IMR-90 (cell line): ENCODE results near the gene KIF20A. TPM values are rescaled to one million over a fixed set of nuclear protein-coding genes. Genes with fewer than 3 reads are reported as not detected.
A peak's percentile ranks its signal among the peaks of the same experiment; 100 is the strongest.

Experiments
- ATAC-seq: fragments of 200-7000 bp; cut with Tn5 transposase; 2 replicates; pipeline ENCODE4 v1.9.1; 2020; ENCODE audit warnings: low read depth, mild to moderate bottlenecking, moderate library complexity
- BruUV-seq: library from RNA; stranded (reverse); fragments of 400-500 nt; replicated peaks from 2 replicates; lab custom pipeline; 2021; lab: Mats Ljungman, UMichigan
- CTCF ChIA-PET: fragments of 300-600 bp; formaldehyde crosslinking; extraction: SDS; loops from one replicate; lab custom pipeline; 2021; ENCODE audit warnings: antibody characterized with exemption; lab: Yijun Ruan, JAX
- POLR2A ChIA-PET: fragments of 300-600 bp; sonication (Branson Sonifier 250); formaldehyde crosslinking; loops from one replicate; lab custom pipeline; 2022; ENCODE audit warnings: antibody characterized with exemption; ENCODE audit not compliant: unreplicated experiment; lab: Charles Lee
- DNase-seq: peaks from one replicate; pipeline ENCODE4 v3.0.0; 2013
- H2AFZ ChIP-seq: replicated peaks from 2 replicates; pipeline ENCODE3; 2013; ENCODE audit warnings: low read length, mild to moderate bottlenecking; ENCODE audit not compliant: poor library complexity
- H2AK5ac ChIP-seq: 2 replicates; pipeline ENCODE4 v1.6.1; 2013; ENCODE audit warnings: low read depth, low read length, inconsistent platforms
- H2AK9ac ChIP-seq: replicated peaks from 2 replicates; pipeline ENCODE3; 2013; ENCODE audit warnings: mild to moderate bottlenecking, low read depth, low read length, moderate library complexity; ENCODE audit not compliant: poor library complexity
- H2BK120ac ChIP-seq: 2 replicates; pipeline ENCODE4 v1.6.1; 2013; ENCODE audit warnings: low read depth, low read length, inconsistent platforms
- H2BK15ac ChIP-seq: 3 replicates; pipeline ENCODE4 v1.6.1; 2013; ENCODE audit warnings: low read depth, low read length, inconsistent platforms
- H2BK20ac ChIP-seq: 2 replicates; pipeline ENCODE4 v1.6.1; 2013; ENCODE audit warnings: low read depth, mild to moderate bottlenecking, inconsistent platforms, low read length, moderate library complexity
- H2BK5ac ChIP-seq: 2 replicates; pipeline ENCODE4 v1.6.1; 2013; ENCODE audit warnings: mild to moderate bottlenecking, low read depth, low read length, inconsistent platforms; ENCODE audit not compliant: poor library complexity, severe bottlenecking
- H3K14ac ChIP-seq: replicated peaks from 2 replicates; pipeline ENCODE4 v1.6.1; 2013; ENCODE audit warnings: low read depth, low read length, inconsistent platforms
- H3K18ac ChIP-seq: 2 replicates; pipeline ENCODE4 v1.6.1; 2013; ENCODE audit warnings: low read depth, low read length, control low read depth
- H3K23ac ChIP-seq: 2 replicates; pipeline ENCODE4 v1.6.1; 2013; ENCODE audit warnings: low read depth, low read length, inconsistent platforms
- H3K27ac ChIP-seq: 2 replicates; pipeline ENCODE4 v1.5.1; 2013; ENCODE audit warnings: mild to moderate bottlenecking, control low read depth, low read length; ENCODE audit not compliant: insufficient read depth
- H3K27me3 ChIP-seq: 2 replicates; pipeline ENCODE4 v1.6.1; 2013; ENCODE audit warnings: low read length; ENCODE audit not compliant: control insufficient read depth, insufficient read depth
- H3K36me3 ChIP-seq: 2 replicates; pipeline ENCODE4 v1.6.1; 2013; ENCODE audit warnings: low read length, mixed read lengths; ENCODE audit not compliant: control insufficient read depth, insufficient read depth
- H3K4ac ChIP-seq: 2 replicates; pipeline ENCODE4 v1.6.1; 2013; ENCODE audit warnings: low read depth, low read length, inconsistent platforms
- H3K4me1 ChIP-seq: 2 replicates; pipeline ENCODE4 v1.6.1; 2013; ENCODE audit warnings: low read length, mixed read lengths; ENCODE audit not compliant: control insufficient read depth, insufficient read depth
- H3K4me2 ChIP-seq: 2 replicates; pipeline ENCODE4 v1.6.1; 2013; ENCODE audit warnings: low read depth, mild to moderate bottlenecking, control low read depth, low read length, moderate library complexity
- H3K4me3 ChIP-seq: 2 replicates; pipeline ENCODE4 v1.5.1; 2013; ENCODE audit warnings: low read depth, mild to moderate bottlenecking, control low read depth, low read length, moderate library complexity; ENCODE audit not compliant: insufficient read depth
- H3K56ac ChIP-seq: 2 replicates; pipeline ENCODE4 v1.6.1; 2013; ENCODE audit warnings: low read length, inconsistent platforms; ENCODE audit not compliant: insufficient read depth; ENCODE audit errors: extremely low read depth
- H3K79me1 ChIP-seq, 2 experiments: 2 replicates each; pipeline ENCODE4 v1.6.1; 2013; ENCODE audit warnings: low read length in 2 of 2, inconsistent platforms in 1 of 2, low read depth in 1 of 2
- H3K9ac ChIP-seq: 2 replicates; pipeline ENCODE4 v1.6.1; 2013; ENCODE audit warnings: low read depth, low read length, control low read depth
- H3K9me1 ChIP-seq: 2 replicates; pipeline ENCODE4 v1.6.1; 2013; ENCODE audit warnings: low read length, inconsistent platforms; ENCODE audit not compliant: insufficient read depth
- H3K9me3 ChIP-seq: 2 replicates; pipeline ENCODE4 v1.6.1; 2013; ENCODE audit warnings: low read length; ENCODE audit not compliant: control insufficient read depth, insufficient read depth
- H4K20me1 ChIP-seq: 2 replicates; pipeline ENCODE4 v1.6.1; 2013; ENCODE audit warnings: low read length, inconsistent platforms; ENCODE audit not compliant: insufficient read depth
- H4K5ac ChIP-seq: 2 replicates; pipeline ENCODE4 v1.6.1; 2013; ENCODE audit warnings: mild to moderate bottlenecking, low read depth, low read length, control low read depth
- H4K8ac ChIP-seq, 2 experiments: 2 replicates each; pipeline ENCODE4 v1.6.1; 2013; ENCODE audit warnings: low read depth in 2 of 2, low read length in 2 of 2, control low read depth in 1 of 2, inconsistent platforms in 1 of 2
- H4K91ac ChIP-seq: 2 replicates; pipeline ENCODE4 v1.6.1; 2013; ENCODE audit warnings: low read depth, low read length, inconsistent platforms; ENCODE audit not compliant: insufficient read depth
- CHD1 ChIP-seq: IDR thresholded peaks from 2 replicates; pipeline ENCODE4 v1.6.1; 2012; ENCODE audit warnings: low read depth, low read length, improper control_type of control experiment
- FOS ChIP-seq: fragments of 150-350 bp; IDR thresholded peaks from 2 replicates; pipeline ENCODE4 v1.6.1; 2016; ENCODE audit warnings: low read depth, low read length
- MAZ ChIP-seq: IDR thresholded peaks from 2 replicates; pipeline ENCODE4 v1.6.1; 2012; ENCODE audit warnings: low read depth, mild to moderate bottlenecking, low read length, improper control_type of control experiment, moderate library complexity, borderline replicate concordance
- MXI1 ChIP-seq: IDR thresholded peaks from 2 replicates; pipeline ENCODE4 v1.6.1; 2012; ENCODE audit warnings: low read depth, mild to moderate bottlenecking, low read length, moderate library complexity, borderline replicate concordance
- NFE2L2 ChIP-seq: fragments of 150-350 bp; IDR thresholded peaks from 2 replicates; pipeline ENCODE4 v1.6.1; 2016; ENCODE audit warnings: low read depth, mild to moderate bottlenecking, low read length
- POLR2A ChIP-seq: IDR thresholded peaks from 2 replicates; pipeline ENCODE4 v1.6.1; 2012; ENCODE audit warnings: mild to moderate bottlenecking, low read depth, low read length
- RAD21 ChIP-seq: IDR thresholded peaks from 2 replicates; pipeline ENCODE4 v1.6.1; 2012; ENCODE audit warnings: low read length, improper control_type of control experiment
- RCOR1 ChIP-seq: IDR thresholded peaks from 2 replicates; pipeline ENCODE4 v1.6.1; 2012; ENCODE audit warnings: mild to moderate bottlenecking, low read length, improper control_type of control experiment; ENCODE audit not compliant: insufficient replicate concordance
- RFX5 ChIP-seq: IDR thresholded peaks from 2 replicates; pipeline ENCODE4 v1.8.0; 2012; ENCODE audit warnings: low read depth, mild to moderate bottlenecking, low read length, moderate library complexity
- SMC3 ChIP-seq: fragments of 150-350 bp; IDR thresholded peaks from 2 replicates; pipeline ENCODE4 v1.6.1; 2016; ENCODE audit warnings: low read depth, mild to moderate bottlenecking, antibody characterized with exemption, low read length, moderate library complexity
- WGBS, 2 experiments: methylation state at CpG; one replicate each; pipeline versions ENCODE4 v1.1.5 to v1.1.7; 2013; ENCODE audit warnings: missing lambda C conversion rate in 2 of 2; ENCODE audit not compliant: insufficient read length in 1 of 2; ENCODE audit errors: extremely low coverage in 2 of 2; 5-methylcytosine and 5-hydroxymethylcytosine counted together
- dilution Hi-C: fragments of 300-500 bp; cut with HindIII; formaldehyde crosslinking; loops from one replicate; pipeline ENCODE4 v1.14.3; 2018; ENCODE audit warnings: low sequenced_read_pairs; ENCODE audit not compliant: unreplicated experiment
- in situ Hi-C: fragments of 300-500 bp; cut with MboI; formaldehyde crosslinking; loops from 3 replicates; pipeline ENCODE4 v1.14.3; 2019; ENCODE audit warnings: low sequenced_read_pairs, inconsistent platforms, mixed read lengths
- intact Hi-C: fragments of 100-400 bp; cut with micrococcal nuclease; formaldehyde crosslinking; loops from 2 replicates; pipeline ENCODE4 v1.10.0; 2022
- polyA plus RNA-seq, 3 experiments: library from polyadenylated mRNA; depleted of rRNA; stranded (reverse); fragments of >200 nt; gene quantifications; 2 replicates each; pipeline ENCODE4 v1.2.3, GENCODE V29; 2012; ENCODE audit warnings: low replicate concordance in 1 of 3
- total RNA-seq: library from RNA; depleted of rRNA; stranded (reverse); fragments of >200 nt; gene quantifications from 2 replicates; pipeline ENCODE4 v1.2.3, GENCODE V29; 2012
- TF ChIP-seq, protein P1 (sequence below): fragments of 150-350 bp; IDR thresholded peaks from 2 replicates; pipeline ENCODE4 v1.6.1; 2016; ENCODE audit warnings: low read depth, mild to moderate bottlenecking, low read length, moderate library complexity, borderline replicate concordance
- TF ChIP-seq, protein P2 (sequence below): conservative IDR thresholded peaks from 2 replicates; pipeline ENCODE4 v1.5.1; 2012; ENCODE audit warnings: mild to moderate bottlenecking, low read depth, low read length, improper control_type of control experiment
- TF ChIP-seq, protein P3 (sequence below): fragments of 150-350 bp; IDR thresholded peaks from 2 replicates; pipeline ENCODE4 v1.6.1; 2017; ENCODE audit warnings: mild to moderate bottlenecking, antibody characterized with exemption, low read length, low read depth

KIF20A gene
- total and polyA plus RNA-seq, 2 of the 4 experiments (the other 2 are of a cell fraction) = 42.0 to 106 TPM

- H3K9ac ChIP-seq = peak within 1 kb of the TSS; percentile 85
- peaks cover 22 to 26% of the 10 kb centered on the region in 2 experiments for H3K79me1 ChIP-seq
- H4K5ac ChIP-seq = peak within 1 kb of the TSS; percentile 73
- no TSS peak for BruUV-seq
- peak within 1 kb of the TSS; percentile 74 for H2BK5ac ChIP-seq
- no peak within 1 kb of the TSS for H2BK15ac ChIP-seq
- H3K14ac ChIP-seq = peak within 1 kb of the TSS; percentile 64
- H3K56ac ChIP-seq = peak within 1 kb of the TSS; percentile 42; the same call in 1 of the 2 replicates
- no peak within 1 kb of the TSS for H2BK20ac ChIP-seq
- peak within 1 kb of the TSS; percentile 17; the same call in 1 of the 2 replicates for H2AK5ac ChIP-seq
- peak within 1 kb of the TSS; percentile 85 for H3K23ac ChIP-seq
- CTCF ChIA-PET = interaction anchor here (1.4 to 1.8 kb wide), 2 partner anchors 10 to 29 kb away, joined by 3 to 8 read pairs; no protein-coding TSS in a partner anchor
- peak within 1 kb of the TSS; percentile 75 for H3K27ac ChIP-seq
- dilution Hi-C loops (no loop called here), in situ Hi-C loops (no loop called here), intact Hi-C loops (no loop called here)
- H2AK9ac ChIP-seq = peak within 1 kb of the TSS; percentile 76
- no peaks in the 10 kb centered on the region for H3K9me1 ChIP-seq
- H3K4ac ChIP-seq = peak within 1 kb of the TSS; percentile 85
- H3K4me2 ChIP-seq = peak within 1 kb of the TSS; percentile 83
- no peaks in the 10 kb centered on the region for H3K27me3 ChIP-seq
- peak within 1 kb of the TSS; percentile 84 for H3K4me3 ChIP-seq
- 0% methylated on average over 10 of the region's 32 CpGs; no CpG with 5 or more reads in 1 of the 2 experiments for WGBS, 2 experiments
- peak within 1 kb of the TSS; percentile 97 for H2AFZ ChIP-seq
- H3K9me3 ChIP-seq = no peaks in the 10 kb centered on the region
- no peak within 1 kb of the TSS for H3K18ac ChIP-seq
- no peaks in the 10 kb centered on the region for H3K4me1 ChIP-seq
- no peaks in the 10 kb centered on the region for H4K20me1 ChIP-seq
- ATAC-seq (peak; percentile 97), DNase-seq (peak; percentile 97)
- H4K91ac ChIP-seq = peak within 1 kb of the TSS; percentile 67
- TF ChIP-seq RAD21 (no peak), SMC3 (no peak), RFX5 (no peak), NFE2L2 (no peak), POLR2A (peak; percentile 87), CHD1 (no peak), MXI1 (peak; percentile 98), RCOR1 (no peak), FOS (no peak; the same call in 1 of the 2 replicates), MAZ (peak; percentile 47; the same call in 1 of the 2 replicates)
- TF ChIP-seq, protein P1, sequence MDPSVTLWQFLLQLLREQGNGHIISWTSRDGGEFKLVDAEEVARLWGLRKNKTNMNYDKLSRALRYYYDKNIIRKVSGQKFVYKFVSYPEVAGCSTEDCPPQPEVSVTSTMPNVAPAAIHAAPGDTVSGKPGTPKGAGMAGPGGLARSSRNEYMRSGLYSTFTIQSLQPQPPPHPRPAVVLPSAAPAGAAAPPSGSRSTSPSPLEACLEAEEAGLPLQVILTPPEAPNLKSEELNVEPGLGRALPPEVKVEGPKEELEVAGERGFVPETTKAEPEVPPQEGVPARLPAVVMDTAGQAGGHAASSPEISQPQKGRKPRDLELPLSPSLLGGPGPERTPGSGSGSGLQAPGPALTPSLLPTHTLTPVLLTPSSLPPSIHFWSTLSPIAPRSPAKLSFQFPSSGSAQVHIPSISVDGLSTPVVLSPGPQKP = no peak
- TF ChIP-seq, protein P2, sequence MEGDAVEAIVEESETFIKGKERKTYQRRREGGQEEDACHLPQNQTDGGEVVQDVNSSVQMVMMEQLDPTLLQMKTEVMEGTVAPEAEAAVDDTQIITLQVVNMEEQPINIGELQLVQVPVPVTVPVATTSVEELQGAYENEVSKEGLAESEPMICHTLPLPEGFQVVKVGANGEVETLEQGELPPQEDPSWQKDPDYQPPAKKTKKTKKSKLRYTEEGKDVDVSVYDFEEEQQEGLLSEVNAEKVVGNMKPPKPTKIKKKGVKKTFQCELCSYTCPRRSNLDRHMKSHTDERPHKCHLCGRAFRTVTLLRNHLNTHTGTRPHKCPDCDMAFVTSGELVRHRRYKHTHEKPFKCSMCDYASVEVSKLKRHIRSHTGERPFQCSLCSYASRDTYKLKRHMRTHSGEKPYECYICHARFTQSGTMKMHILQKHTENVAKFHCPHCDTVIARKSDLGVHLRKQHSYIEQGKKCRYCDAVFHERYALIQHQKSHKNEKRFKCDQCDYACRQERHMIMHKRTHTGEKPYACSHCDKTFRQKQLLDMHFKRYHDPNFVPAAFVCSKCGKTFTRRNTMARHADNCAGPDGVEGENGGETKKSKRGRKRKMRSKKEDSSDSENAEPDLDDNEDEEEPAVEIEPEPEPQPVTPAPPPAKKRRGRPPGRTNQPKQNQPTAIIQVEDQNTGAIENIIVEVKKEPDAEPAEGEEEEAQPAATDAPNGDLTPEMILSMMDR = no peak
- TF ChIP-seq, protein P3, sequence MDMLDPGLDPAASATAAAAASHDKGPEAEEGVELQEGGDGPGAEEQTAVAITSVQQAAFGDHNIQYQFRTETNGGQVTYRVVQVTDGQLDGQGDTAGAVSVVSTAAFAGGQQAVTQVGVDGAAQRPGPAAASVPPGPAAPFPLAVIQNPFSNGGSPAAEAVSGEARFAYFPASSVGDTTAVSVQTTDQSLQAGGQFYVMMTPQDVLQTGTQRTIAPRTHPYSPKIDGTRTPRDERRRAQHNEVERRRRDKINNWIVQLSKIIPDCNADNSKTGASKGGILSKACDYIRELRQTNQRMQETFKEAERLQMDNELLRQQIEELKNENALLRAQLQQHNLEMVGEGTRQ = no peak
- H4K8ac ChIP-seq = peak within 1 kb of the TSS; percentile 84 to 97
- H2BK120ac ChIP-seq = no peak within 1 kb of the TSS
- H3K36me3 ChIP-seq = peaks cover 4% of the 10 kb centered on the region
- POLR2A ChIA-PET = no interaction called here
Measured at GRCh38 chr5:138213161-138214029, 34.5 kb downstream of the KIF20A start, which contains the start of gene CDC23. Gene CDC23 (minus strand): TSS chr5:138213323. CDS start chr5:138213312, 11 bp downstream.
